Stimulated activated naive CD4-positive, alpha-beta T cell treated with Interleukin-2 at 50 U/mL for 16 hours (primary cell): Measurements from ENCODE around the gene MCCD1.
"Not testable (repeated sequence)": the region's sequence is repeated elsewhere in the genome, so short reads cannot be mapped to it uniquely, and the experiment has no call there.

Experiments used
- DNase-seq: peaks from one replicate; lab custom pipeline; 2025; lab: John Stamatoyannopoulos, UW

Gene MCCD1

GRCh38 chr6:31528821-31529328 is at the start of gene MCCD1:
MCCD1 (plus strand) TSS chr6:31528962; CDS start chr6:31529015, 53 bp downstream.
- no peak for DNase-seq

GRCh38 chr6:31479151-31479932 is 49.4 kb upstream of the MCCD1 start:
- no peak for DNase-seq

GRCh38 chr6:31479933-31480535 is 48.7 kb upstream of the MCCD1 start:
- DNase-seq: no peak

GRCh38 chr6:31480574-31480973 is 48.2 kb upstream of the MCCD1 start:
- DNase-seq: no peak

GRCh38 chr6:31483392-31483791 is 45.4 kb upstream of the MCCD1 start:
- no peak for DNase-seq

GRCh38 chr6:31485055-31485454 is 43.7 kb upstream of the MCCD1 start:
- no peak for DNase-seq

GRCh38 chr6:31486065-31486837 is 42.5 kb upstream of the MCCD1 start:
- DNase-seq: not testable (repeated sequence)

GRCh38 chr6:31487674-31488073 is 41.1 kb upstream of the MCCD1 start:
- DNase-seq: not testable (repeated sequence)

GRCh38 chr6:31489086-31489485 is 39.7 kb upstream of the MCCD1 start:
- no peak for DNase-seq

- DNase-seq: no peak
Measured at GRCh38 chr6:31490115-31490873, 38.5 kb upstream of the MCCD1 start.

- DNase-seq: not testable (repeated sequence)
Measured at GRCh38 chr6:31493550-31493874, 35.2 kb upstream of the MCCD1 start.

GRCh38 chr6:31493875-31494694 is 34.7 kb upstream of the MCCD1 start:
- DNase-seq: peak; percentile 75

- no peak for DNase-seq
Measured at GRCh38 chr6:31495580-31495979, 33.2 kb upstream of the MCCD1 start.

GRCh38 chr6:31496826-31497225 is 31.9 kb upstream of the MCCD1 start:
- not testable (repeated sequence) for DNase-seq

- peak; percentile 91 for DNase-seq
Measured at GRCh38 chr6:31497531-31498476, 31.0 kb upstream of the MCCD1 start, which contains the start of gene MICB. MICB (plus strand) TSS chr6:31498145; CDS start chr6:31498194, 49 bp downstream.

- no peak for DNase-seq
Measured at GRCh38 chr6:31498748-31499147, 30.0 kb upstream of the MCCD1 start.

GRCh38 chr6:31499648-31500047 is 29.1 kb upstream of the MCCD1 start:
- not testable (repeated sequence) for DNase-seq

GRCh38 chr6:31502586-31502985 is 26.2 kb upstream of the MCCD1 start:
- no peak for DNase-seq

- DNase-seq: not testable (repeated sequence)
Measured at GRCh38 chr6:31509036-31509435, 19.7 kb upstream of the MCCD1 start.

- DNase-seq: no peak
Measured at GRCh38 chr6:31510007-31510406, 18.8 kb upstream of the MCCD1 start.
